Spinal cord (tissue), 10 donors: ENCODE measurements around the gene SLC6A13. TPM values are rescaled to one million over a fixed set of nuclear protein-coding genes. Genes with fewer than 3 reads are reported as not detected.
"Not testable (repeated sequence)": the region's sequence is repeated elsewhere in the genome, so short reads cannot be mapped to it uniquely, and the experiment has no call there.

ENCODE experiments used
- DNase-seq, 6 donors: peaks; one replicate each; pipeline versions ENCODE4 v3.0.0 to v3.0.0-alpha.2; 2013 to 2015; ENCODE audit warnings: low spot score in 6 of 6, low read depth in 4 of 6
- H3K27ac ChIP-seq: one replicate; pipeline ENCODE4 v1.5.1; 2013; ENCODE audit warnings: low read depth, low read length, control low read depth
- H3K27me3 ChIP-seq: one replicate; pipeline ENCODE4 v1.6.1; 2013; ENCODE audit warnings: low read length; ENCODE audit not compliant: control insufficient read depth, insufficient read depth
- H3K36me3 ChIP-seq: one replicate; pipeline ENCODE4 v1.6.1; 2013; ENCODE audit warnings: low read length; ENCODE audit not compliant: control insufficient read depth, insufficient read depth
- H3K4me1 ChIP-seq: one replicate; pipeline ENCODE4 v1.6.1; 2013; ENCODE audit warnings: low read length; ENCODE audit not compliant: control insufficient read depth, insufficient read depth
- H3K4me3 ChIP-seq: one replicate; pipeline ENCODE4 v1.5.1; 2013; ENCODE audit warnings: low read depth, low read length, control low read depth
- H3K9me3 ChIP-seq: one replicate; pipeline ENCODE4 v1.6.1; 2013; ENCODE audit warnings: low read length; ENCODE audit not compliant: control insufficient read depth, insufficient read depth
- WGBS: methylation state at CpG from one replicate; pipeline ENCODE4 v1.1.5; 2013; ENCODE audit warnings: missing lambda C conversion rate; ENCODE audit not compliant: insufficient coverage; 5-methylcytosine and 5-hydroxymethylcytosine counted together
- polyA plus RNA-seq, 2 donors: library from polyadenylated mRNA; unstranded; fragments of 120-200 nt; gene quantifications; one replicate each; pipeline ENCODE4 v1.2.1, GENCODE V29; 2013; ENCODE audit not compliant: insufficient read length in 2 of 2
- total RNA-seq, 2 donors: library from RNA; depleted of rRNA in 1 of 2; stranded (reverse); fragments of 120-200 nt in 1 of 2; fragments of >200 nt in 1 of 2; gene quantifications; one replicate each; pipeline versions ENCODE4 v1.2.3 to v1.2.4, GENCODE V29; 2013 to 2014
- donor health status: healthy.

SLC6A13 gene
- total and polyA plus RNA-seq, 4 donors: 33.6 to 711 (median 153) TPM

DNA sequence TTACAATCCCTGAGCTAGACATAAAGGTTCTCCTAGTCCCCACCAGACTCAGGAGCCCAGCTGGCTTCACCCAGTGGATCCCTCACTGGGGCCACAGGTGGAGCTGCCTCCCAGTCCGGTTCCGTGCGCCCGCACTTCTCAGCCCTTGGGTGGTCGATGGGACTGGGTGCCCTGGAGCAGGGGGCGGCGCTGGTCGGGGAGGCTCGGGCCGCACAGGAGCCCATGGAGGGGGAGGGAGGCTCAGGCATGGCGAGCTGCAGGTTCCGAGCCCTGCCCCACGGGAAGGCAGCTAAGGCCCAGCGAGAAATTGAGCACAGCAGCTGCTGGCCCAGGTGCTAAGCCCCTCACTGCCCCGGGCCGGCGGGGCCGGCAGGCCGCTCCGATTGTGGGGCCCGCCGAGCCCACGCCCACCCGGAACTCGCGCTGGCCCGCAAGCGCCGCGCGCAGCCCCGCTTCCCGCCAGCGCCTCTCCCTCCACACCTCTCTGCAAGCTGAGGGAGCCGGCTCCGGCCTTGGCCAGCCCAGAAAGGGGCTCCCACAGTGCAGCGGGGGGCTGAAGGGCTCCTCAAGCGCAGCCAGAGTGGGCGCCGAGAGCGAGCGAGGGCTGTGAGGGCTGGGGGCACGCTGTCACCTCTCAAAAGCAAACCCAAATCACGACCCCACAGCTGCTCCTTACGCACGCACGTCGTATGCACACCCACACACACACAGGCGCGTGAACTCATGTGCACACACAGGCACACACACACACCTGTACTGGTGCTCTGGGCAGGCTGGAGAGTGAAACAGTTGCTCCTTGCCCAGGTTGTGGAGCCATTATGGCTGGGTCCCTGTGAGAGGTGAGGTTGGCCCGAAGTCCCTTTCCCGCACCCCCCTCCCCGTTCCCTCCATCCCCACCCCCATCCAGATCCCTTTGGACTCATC lies 74.4 kb downstream of the SLC6A13 start:
- DNase-seq, H3K27me3 ChIP-seq, H3K27ac ChIP-seq, H3K9me3 ChIP-seq, H3K36me3 ChIP-seq: not testable (repeated sequence)
- peak overlapping the region; percentile 44 for H3K4me3 ChIP-seq
- peaks cover 19% of the 10 kb centered on the region for H3K4me1 ChIP-seq
- 64% methylated on average over 34 of the region's 53 CpGs for WGBS

DNA sequence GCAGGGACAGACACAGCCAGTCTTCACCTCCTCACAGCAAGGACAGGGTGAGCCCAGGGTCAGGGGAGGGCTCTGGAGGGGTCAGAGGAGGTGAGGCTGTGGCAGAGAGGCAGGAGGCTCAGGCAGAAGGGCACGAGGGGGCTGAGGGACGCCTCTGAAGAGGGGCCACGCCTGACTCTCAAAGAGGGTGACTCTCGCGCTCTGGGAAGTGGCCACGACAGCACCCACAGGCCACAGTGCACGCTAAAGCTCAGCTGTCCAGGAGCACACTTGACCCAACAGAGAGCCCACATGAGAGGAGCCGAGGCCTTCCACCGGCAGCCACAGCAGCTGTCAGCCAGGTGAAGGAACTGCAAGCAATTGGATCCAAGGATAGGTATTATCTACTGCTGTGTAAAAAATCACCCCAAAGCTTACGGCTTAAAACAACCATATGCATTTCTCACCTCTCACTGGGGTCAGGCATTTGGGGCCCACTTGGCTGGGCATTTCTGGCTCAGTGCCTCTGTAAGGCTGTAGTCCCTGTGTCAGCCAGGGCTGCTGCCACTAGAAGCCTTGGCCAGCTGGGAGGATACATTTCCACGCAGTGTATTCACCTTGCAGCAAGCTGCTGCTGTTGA lies 76.5 kb downstream of the SLC6A13 start:
- no peak for DNase-seq
- Histone ChIP-seq H3K36me3 (no peaks in the 10 kb centered on the region), H3K9me3 (no peaks in the 10 kb centered on the region), H3K4me3 (no peak overlapping the region), H3K4me1 (peaks cover 20% of the 10 kb centered on the region), H3K27ac (no peak overlapping the region), H3K27me3 (no peaks in the 10 kb centered on the region)
- WGBS: 83% methylated on average over 10 of the region's 11 CpGs

DNA sequence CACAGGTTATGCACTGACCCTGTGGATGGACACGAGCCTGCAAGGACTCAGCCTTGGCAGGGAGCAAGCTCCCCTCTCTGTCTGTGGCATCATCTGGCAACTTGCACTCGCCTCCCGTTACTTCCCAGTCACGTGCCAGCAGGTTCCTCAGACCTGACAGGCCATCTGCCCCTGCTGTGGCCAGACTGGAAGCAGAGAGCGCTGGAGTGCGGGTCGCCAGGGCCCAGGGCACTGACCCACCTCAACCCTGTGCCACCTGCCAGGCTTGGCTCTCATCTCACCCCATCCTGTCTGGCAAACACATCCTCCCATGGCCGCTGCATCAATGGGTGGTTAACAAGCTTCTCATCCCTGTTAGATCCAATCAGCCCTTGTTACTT lies 77.1 kb downstream of the SLC6A13 start:
- DNase-seq: no peak
- H3K4me3 ChIP-seq: no peak overlapping the region
- H3K27me3 ChIP-seq: no peaks in the 10 kb centered on the region
- 66% methylated on average over 8 of the region's 8 CpGs for WGBS
- H3K27ac ChIP-seq: no peak overlapping the region
- peaks cover 22% of the 10 kb centered on the region for H3K4me1 ChIP-seq
- no peaks in the 10 kb centered on the region for H3K9me3 ChIP-seq
- no peaks in the 10 kb centered on the region for H3K36me3 ChIP-seq

DNA sequence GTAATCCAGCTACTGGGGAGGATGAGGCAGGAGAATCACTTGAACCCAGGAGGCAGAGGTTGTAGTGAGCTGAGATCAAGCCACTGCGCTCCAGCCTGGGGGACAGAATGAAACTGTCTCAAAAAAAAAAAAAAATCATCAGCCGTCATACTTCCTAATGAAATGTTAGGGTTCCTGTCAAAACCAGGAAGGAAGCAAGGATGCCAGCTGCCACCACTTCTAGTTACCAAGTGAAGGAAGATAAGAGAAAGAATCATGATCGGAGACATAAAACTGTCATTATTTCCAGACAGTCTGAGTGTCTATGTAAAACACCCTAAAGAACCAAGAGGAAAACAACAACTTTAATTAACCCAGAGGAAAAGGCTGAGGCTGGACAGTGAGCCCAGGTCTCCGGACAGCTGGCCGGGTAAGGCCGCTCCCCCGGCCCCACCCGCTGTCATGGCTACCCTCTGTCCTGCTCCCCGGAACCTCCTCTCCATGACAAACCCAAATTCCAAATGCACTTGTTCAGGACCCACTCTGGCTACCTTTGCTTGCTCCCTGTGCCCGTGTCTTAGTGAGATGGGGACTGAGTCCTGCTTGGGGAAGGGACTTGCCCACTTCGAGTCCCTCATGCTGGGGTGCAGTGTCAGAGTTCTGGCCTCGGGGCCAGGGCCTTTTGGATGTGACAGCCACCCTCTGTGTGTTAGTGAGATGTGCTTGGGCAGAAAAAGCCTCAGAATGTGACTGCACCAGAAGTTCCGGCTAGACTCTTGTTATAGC lies 77.6 kb downstream of the SLC6A13 start:
- no peak for DNase-seq
- Histone ChIP-seq H3K9me3 (no peaks in the 10 kb centered on the region), H3K4me1 (peaks cover 24% of the 10 kb centered on the region), H3K27me3 (no peaks in the 10 kb centered on the region), H3K36me3 (no peaks in the 10 kb centered on the region), H3K27ac (no peak overlapping the region), H3K4me3 (no peak overlapping the region)
- WGBS: 76% methylated on average over 9 of the region's 13 CpGs

- no peak overlapping the region for H3K27ac ChIP-seq
- no peak overlapping the region for H3K4me3 ChIP-seq
- DNase-seq: no peak
- no peaks in the 10 kb centered on the region for H3K36me3 ChIP-seq
- 73% methylated on average over 7 of the region's 10 CpGs for WGBS
- no peaks in the 10 kb centered on the region for H3K9me3 ChIP-seq
- H3K4me1 ChIP-seq: peaks cover 32% of the 10 kb centered on the region
- no peaks in the 10 kb centered on the region for H3K27me3 ChIP-seq
Observed at GRCh38 chr12:182381-182892, 80.2 kb downstream of the SLC6A13 start.

DNA sequence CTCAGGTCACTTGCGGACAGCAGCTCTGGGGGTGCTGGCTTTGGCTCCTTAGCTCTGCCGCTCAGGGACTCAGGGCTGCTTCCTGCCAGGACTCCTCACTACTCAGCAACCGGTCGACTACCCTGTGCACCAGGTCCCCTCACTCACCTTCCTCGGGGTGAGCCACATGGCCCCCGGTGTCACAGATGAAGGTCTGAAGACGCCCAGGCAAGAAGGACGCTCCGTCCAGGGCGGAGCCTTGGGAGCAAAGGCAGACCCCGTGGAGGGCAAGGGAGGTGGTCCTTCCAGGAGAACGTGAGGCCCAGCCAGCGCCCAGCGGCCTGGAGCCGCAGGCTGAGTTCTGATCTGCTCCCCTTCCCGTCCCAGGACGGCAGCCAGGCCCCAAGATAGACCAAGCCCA lies 80.7 kb downstream of the SLC6A13 start:
- Histone ChIP-seq H3K27me3 (no peaks in the 10 kb centered on the region), H3K4me3 (no peak overlapping the region), H3K4me1 (peaks cover 37% of the 10 kb centered on the region), H3K27ac (no peak overlapping the region), H3K9me3 (no peaks in the 10 kb centered on the region), H3K36me3 (no peaks in the 10 kb centered on the region)
- 86% methylated on average over 15 of the region's 17 CpGs for WGBS
- no peak for DNase-seq

- H3K9me3 ChIP-seq: no peaks in the 10 kb centered on the region
- no peak overlapping the region for H3K4me3 ChIP-seq
- peaks cover 52% of the 10 kb centered on the region for H3K4me1 ChIP-seq
- DNase-seq: no peak
- H3K36me3 ChIP-seq: no peaks in the 10 kb centered on the region
- no peaks in the 10 kb centered on the region for H3K27me3 ChIP-seq
- WGBS: 70% methylated on average over 8 of the region's 8 CpGs
- no peak overlapping the region for H3K27ac ChIP-seq
Observed at GRCh38 chr12:180445-180844, 82.2 kb downstream of the SLC6A13 start.

GRCh38 chr12:179885-180284 lies 82.8 kb downstream of the SLC6A13 start:
- no peak for DNase-seq
- Histone ChIP-seq H3K9me3 (no peaks in the 10 kb centered on the region), H3K27ac (no peak overlapping the region), H3K27me3 (no peaks in the 10 kb centered on the region), H3K4me1 (peaks cover 58% of the 10 kb centered on the region), H3K4me3 (no peak overlapping the region), H3K36me3 (peaks cover 5% of the 10 kb centered on the region)
- 85% methylated on average over 5 of the region's 5 CpGs for WGBS

- DNase-seq: peak in 2 of 6 donors; percentile 59 to 60
- no peaks in the 10 kb centered on the region for H3K9me3 ChIP-seq
- no peak overlapping the region for H3K4me3 ChIP-seq
- 69% methylated on average over 11 of the region's 11 CpGs for WGBS
- H3K36me3 ChIP-seq: peaks cover 11% of the 10 kb centered on the region
- no peaks in the 10 kb centered on the region for H3K27me3 ChIP-seq
- no peak overlapping the region for H3K27ac ChIP-seq
- H3K4me1 ChIP-seq: peaks cover 59% of the 10 kb centered on the region
Observed at GRCh38 chr12:179131-179884, 83.3 kb downstream of the SLC6A13 start.
